NCI-H146 (cell line): ENCODE results near the gene LGR6.
"Not testable (repeated sequence)": the region's sequence is repeated elsewhere in the genome, so short reads cannot be mapped to it uniquely, and the experiment has no call there.

Experiments used
- DNase-seq: peaks from one replicate; lab custom pipeline; 2025; lab: John Stamatoyannopoulos, UW

Gene LGR6

GRCh38 chr1:202242080-202242419 lies 48.5 kb downstream of the LGR6 start:
- no peak for DNase-seq

- DNase-seq = no peak
Observed at GRCh38 chr1:202243006-202243405, 49.4 kb downstream of the LGR6 start.

- DNase-seq = no peak
Observed at GRCh38 chr1:202244841-202245261, 51.3 kb downstream of the LGR6 start.

- DNase-seq = no peak
Observed at GRCh38 chr1:202245391-202245790, 51.8 kb downstream of the LGR6 start.

- DNase-seq = no peak
Observed at GRCh38 chr1:202247104-202247503, 53.5 kb downstream of the LGR6 start.

- DNase-seq = peak; percentile 32
Observed at GRCh38 chr1:202247837-202248795, 54.5 kb downstream of the LGR6 start.

GRCh38 chr1:202248861-202249260 lies 55.3 kb downstream of the LGR6 start:
- no peak for DNase-seq

GRCh38 chr1:202249436-202249835 lies 55.8 kb downstream of the LGR6 start:
- no peak for DNase-seq

DNA sequence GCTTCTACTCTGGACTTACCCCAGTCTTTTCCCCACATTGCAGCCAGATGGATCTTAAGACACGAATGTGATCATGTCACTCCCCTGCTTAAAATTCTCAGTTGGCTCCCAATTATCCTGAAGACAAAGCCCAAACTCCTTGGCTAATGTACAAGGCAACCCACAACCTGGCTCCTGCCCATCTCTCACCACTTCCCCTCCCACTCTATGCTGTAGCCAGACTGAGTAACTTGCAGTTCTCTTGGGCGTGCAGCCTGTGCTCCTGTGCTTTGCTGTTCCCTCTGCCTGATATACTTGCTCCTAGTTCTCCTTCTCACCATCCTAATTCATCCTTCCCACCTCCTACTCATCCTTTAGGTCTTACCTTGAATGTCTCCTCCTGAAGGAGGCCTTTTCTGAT lies 56.2 kb downstream of the LGR6 start:
- DNase-seq = no peak

- DNase-seq = no peak
Observed at GRCh38 chr1:202250982-202251381, 57.4 kb downstream of the LGR6 start.

DNA sequence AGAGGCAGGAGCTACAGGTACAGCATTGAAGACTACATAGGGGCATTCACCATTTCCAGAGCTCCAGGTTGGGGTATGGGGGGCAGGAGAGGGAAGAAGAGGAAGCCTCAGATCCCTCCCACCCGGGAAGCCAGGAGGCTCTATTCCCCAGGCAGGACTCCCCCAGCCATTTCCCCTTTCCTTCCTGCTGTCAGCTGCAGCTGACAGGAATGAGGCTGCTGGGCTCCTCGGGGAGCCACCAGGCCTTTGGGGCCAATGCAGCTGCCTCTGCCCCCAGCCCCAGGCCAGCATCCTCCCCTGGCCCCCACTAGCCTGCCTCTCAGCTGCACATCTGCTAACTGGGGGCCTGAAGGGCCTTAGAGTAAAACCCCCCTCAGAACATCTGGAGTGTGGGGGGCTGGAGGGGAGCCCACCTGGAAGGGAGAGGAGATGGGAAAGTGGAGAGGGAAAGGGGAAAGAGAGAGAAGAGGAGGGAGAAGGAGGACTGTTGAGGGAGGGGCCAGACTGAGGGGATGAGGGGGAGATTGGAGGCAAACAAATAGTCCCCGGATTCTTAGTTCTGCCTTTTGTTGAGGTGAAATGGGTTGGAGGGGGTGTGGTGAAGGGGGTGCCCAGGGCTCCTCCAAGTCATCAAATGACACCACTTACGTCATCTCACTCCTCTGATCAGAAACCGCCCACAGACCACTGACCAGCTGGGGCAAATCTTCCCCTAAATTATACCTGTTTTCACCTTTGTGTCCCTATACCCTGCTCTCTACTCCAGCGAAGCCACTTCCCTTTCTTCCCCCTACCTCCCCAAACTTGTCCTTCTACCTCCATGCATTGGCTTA lies 58.0 kb downstream of the LGR6 start:
- no peak for DNase-seq

DNA sequence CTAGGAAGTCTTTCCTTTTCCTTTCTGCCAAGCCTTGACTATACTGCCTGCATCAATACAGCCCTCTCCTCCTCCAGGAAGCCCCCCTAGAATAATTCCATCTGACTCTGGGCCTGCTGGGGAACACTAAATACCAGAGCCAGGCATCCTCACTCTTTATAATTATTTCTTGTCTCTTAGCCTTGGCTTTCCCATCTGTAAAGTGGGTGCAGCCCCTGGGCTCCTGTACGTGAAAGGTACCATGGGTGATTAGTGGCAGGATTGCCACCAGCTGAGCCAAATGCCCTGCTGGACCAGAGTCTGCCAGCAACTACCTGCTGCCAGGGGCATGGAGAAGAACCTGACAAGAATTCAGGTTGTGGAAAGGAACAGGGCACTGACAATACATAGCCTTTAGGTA lies 58.7 kb downstream of the LGR6 start:
- no peak for DNase-seq

GRCh38 chr1:202254454-202255252 lies 61.1 kb downstream of the LGR6 start:
- DNase-seq = no peak

- DNase-seq = no peak
Observed at GRCh38 chr1:202255343-202255742, 61.7 kb downstream of the LGR6 start.

- no peak for DNase-seq
Observed at GRCh38 chr1:202259705-202260104, 66.1 kb downstream of the LGR6 start.

DNA sequence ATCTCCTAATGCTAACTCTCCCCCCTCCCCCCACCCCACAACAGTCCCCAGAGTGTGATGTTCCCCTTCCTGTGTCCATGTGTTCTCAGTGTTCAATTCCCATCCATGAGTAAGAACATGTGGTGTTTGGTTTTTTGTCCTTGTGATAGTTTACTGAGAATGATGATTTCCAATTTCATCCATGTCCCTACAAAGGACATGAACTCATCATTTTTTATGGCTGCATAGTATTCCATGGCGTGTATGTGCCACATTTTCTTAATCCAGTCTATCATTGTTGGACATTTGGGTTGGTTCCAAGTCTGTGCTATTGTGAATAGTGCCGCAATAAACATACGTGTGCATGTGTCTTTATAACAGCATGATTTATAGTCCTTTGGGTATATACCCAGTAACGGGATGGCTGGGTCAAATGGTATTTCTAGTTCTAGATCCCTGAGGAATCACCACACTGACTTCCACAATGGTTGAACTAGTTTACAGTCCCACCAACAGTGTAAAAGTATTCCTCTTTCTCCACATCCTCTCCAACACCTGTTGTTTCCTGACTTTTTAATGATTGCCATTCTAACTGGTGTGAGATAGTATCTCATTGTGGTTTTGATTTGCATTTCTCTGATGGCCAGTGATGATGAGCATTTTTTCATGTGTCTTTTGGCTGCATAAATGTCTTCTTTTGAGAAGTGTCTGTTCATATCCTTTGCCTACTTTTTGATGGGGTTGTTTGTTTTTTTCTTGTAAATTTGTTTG lies 67.8 kb downstream of the LGR6 start:
- not testable (repeated sequence) for DNase-seq

GRCh38 chr1:202263628-202264027 lies 70.0 kb downstream of the LGR6 start:
- DNase-seq = no peak

- no peak for DNase-seq
Observed at GRCh38 chr1:202264300-202264699, 70.7 kb downstream of the LGR6 start.

DNA sequence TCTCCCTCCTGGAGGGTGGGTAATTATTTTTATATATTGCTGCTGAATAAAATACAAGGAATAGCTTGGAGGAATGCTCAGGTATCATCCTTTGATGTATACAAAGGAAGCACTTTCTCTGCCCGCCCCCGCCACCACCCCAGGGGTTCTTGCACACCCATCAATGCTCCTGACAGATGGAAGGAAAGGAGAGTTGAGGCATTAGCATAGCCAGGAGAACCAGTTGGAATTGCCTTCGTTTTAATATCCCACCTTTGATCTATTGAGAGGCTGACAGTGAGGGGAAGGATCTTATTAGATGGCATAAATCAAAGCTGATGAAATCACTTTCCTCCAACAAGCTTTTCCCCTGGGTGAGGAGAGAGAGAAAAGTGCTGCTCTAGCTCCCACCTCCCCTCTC lies 71.1 kb downstream of the LGR6 start:
- no peak for DNase-seq

GRCh38 chr1:202266061-202266765 lies 72.6 kb downstream of the LGR6 start:
- DNase-seq = no peak

- DNase-seq = no peak
Observed at GRCh38 chr1:202268032-202268431, 74.4 kb downstream of the LGR6 start.
